GM19455 (cell line): Measurements from ENCODE around the gene TIMP3.

Source experiments
- ATAC-seq: cut with Tn5 transposase; IDR thresholded peaks from one replicate; pipeline ENCODE4 v1.9.1; 2021; ENCODE audit not compliant: unreplicated experiment

Gene TIMP3

GRCh38 chr22:32785321-32786026 is 16.0 kb upstream of the TIMP3 start:
- ATAC-seq = no peak

- no peak for ATAC-seq
These were observed 15.5 kb upstream of the TIMP3 start for GRCh38 chr22:32786027-32786418.

GRCh38 chr22:32788904-32789624 is 12.4 kb upstream of the TIMP3 start:
- no peak for ATAC-seq

GRCh38 chr22:32789797-32790620 is 11.5 kb upstream of the TIMP3 start:
- ATAC-seq = no peak

GRCh38 chr22:32791056-32791455 is 10.4 kb upstream of the TIMP3 start:
- ATAC-seq = no peak

GRCh38 chr22:32791485-32791884 is 10.0 kb upstream of the TIMP3 start:
- no peak for ATAC-seq

- no peak for ATAC-seq
These were observed 7.9 kb upstream of the TIMP3 start for GRCh38 chr22:32793589-32793988.

- no peak for ATAC-seq
These were observed 6.9 kb upstream of the TIMP3 start for GRCh38 chr22:32794449-32795213.

- no peak for ATAC-seq
These were observed 6.3 kb upstream of the TIMP3 start for GRCh38 chr22:32795214-32795596.

GRCh38 chr22:32796865-32797573 is 4.5 kb upstream of the TIMP3 start:
- no peak for ATAC-seq

GRCh38 chr22:32799496-32799895 is 2.0 kb upstream of the TIMP3 start:
- ATAC-seq = no peak

GRCh38 chr22:32800158-32800882 is 1.2 kb upstream of the TIMP3 start:
- ATAC-seq = no peak

GRCh38 chr22:32800994-32801536 is 440 bp upstream of the TIMP3 start:
- ATAC-seq = no peak

- no peak for ATAC-seq
These were observed 796 bp downstream of the TIMP3 start for GRCh38 chr22:32802237-32802765.

GRCh38 chr22:32803020-32803737 is 1.7 kb downstream of the TIMP3 start:
- no peak for ATAC-seq

GRCh38 chr22:32803738-32804435 is 2.4 kb downstream of the TIMP3 start:
- ATAC-seq = no peak

- ATAC-seq = no peak
These were observed 3.2 kb downstream of the TIMP3 start for GRCh38 chr22:32804531-32805360.
